ENCODE results near the gene SPG11. TPM values are rescaled to one million over a fixed set of nuclear protein-coding genes. Genes with fewer than 3 reads are reported as not detected.

The SPG11 gene
- polyA plus RNA-seq, 3 donors, result 70.0 to 105 (median 80.9) TPM

GRCh38 chr15:44529864-44530604, 133.4 kb downstream of the SPG11 start:
- DNase-seq, result no peak

GRCh38 chr15:44527241-44527640, 136.2 kb downstream of the SPG11 start:
- no peak for DNase-seq

GRCh38 chr15:44525018-44525417, 138.4 kb downstream of the SPG11 start:
- no peak for DNase-seq

GRCh38 chr15:44519537-44519936, 143.9 kb downstream of the SPG11 start:
- DNase-seq, result no peak

GRCh38 chr15:44516436-44516835, 147.0 kb downstream of the SPG11 start:
- no peak for DNase-seq

Other genes starting within 250 kb of the SPG11 start
- gene CTDSPL2, start 236.0 kb downstream of the SPG11 start, polyA plus RNA-seq (ENCODE audit: insufficient read length in 3 of 3), result 10 to 100 TPM; 56.4 to 62.8 (median 56.7) TPM
- 100 to 1,000 TPM in 2 of 3 donors, 10 to 100 TPM in 1; 92.0 to 115 (median 109) TPM for gene EIF3J, start 126.5 kb downstream of the SPG11 start, polyA plus RNA-seq (ENCODE audit: insufficient read length in 3 of 3)
- 1 to 10 TPM in 2 of 3 donors, under 1 TPM in 1; 0.65 to 1.5 (median 1.3) TPM for gene PATL2, start 47.7 kb upstream of the SPG11 start, polyA plus RNA-seq (ENCODE audit: insufficient read length in 3 of 3)
- gene B2M, start 47.9 kb upstream of the SPG11 start, polyA plus RNA-seq (ENCODE audit: insufficient read length in 3 of 3), result 100 to 1,000 TPM; 682 to 854 (median 828) TPM
- 10 to 100 TPM; 15.7 to 28.9 (median 26.2) TPM for gene TRIM69, start 72.9 kb upstream of the SPG11 start, polyA plus RNA-seq (ENCODE audit: insufficient read length in 3 of 3)